Mesenchymal stem cell (in vitro differentiated cells and primary cell): Measurements from ENCODE around the gene B3GLCT.

Source experiments
- DNase-seq: peaks from one replicate; pipeline ENCODE4 v3.0.0-alpha.2; 2013
- H2AFZ ChIP-seq: one replicate; pipeline ENCODE4 v1.6.1; 2013; ENCODE audit warnings: low read depth, mild to moderate bottlenecking, control low read depth, inconsistent platforms, low read length, moderate library complexity
- H2AK5ac ChIP-seq: 2 replicates; pipeline ENCODE4 v1.6.1; 2013; ENCODE audit warnings: low read length, moderate library complexity, mild to moderate bottlenecking, inconsistent platforms; ENCODE audit not compliant: severe bottlenecking
- H2BK120ac ChIP-seq: one replicate; pipeline ENCODE4 v1.6.1; 2013; ENCODE audit warnings: low read depth, mild to moderate bottlenecking, inconsistent platforms, low read length, moderate library complexity
- H2BK12ac ChIP-seq, 2 experiments: one replicate each; pipeline ENCODE4 v1.6.1; 2013; ENCODE audit warnings: inconsistent platforms in 2 of 2, low read length in 2 of 2, mild to moderate bottlenecking in 2 of 2, moderate library complexity in 2 of 2, control low read depth in 1 of 2
- H2BK15ac ChIP-seq: one replicate; pipeline ENCODE4 v1.6.1; 2013; ENCODE audit warnings: mild to moderate bottlenecking, low read depth, inconsistent platforms; ENCODE audit not compliant: poor library complexity, severe bottlenecking
- H2BK5ac ChIP-seq: 2 replicates; pipeline ENCODE4 v1.6.1; 2013; ENCODE audit warnings: low read depth, mild to moderate bottlenecking, low read length, control low read depth, inconsistent platforms; ENCODE audit not compliant: poor library complexity, severe bottlenecking
- H3K14ac ChIP-seq, 2 experiments: one replicate each; pipeline ENCODE4 v1.6.1; 2013; ENCODE audit warnings: inconsistent platforms in 2 of 2, low read length in 2 of 2, control low read depth in 1 of 2, mild to moderate bottlenecking in 1 of 2, moderate library complexity in 1 of 2
- H3K18ac ChIP-seq, 2 experiments: one replicate each; pipeline ENCODE4 v1.6.1; 2013; ENCODE audit warnings: inconsistent platforms in 2 of 2, low read length in 2 of 2, control low read depth in 1 of 2, low read depth in 1 of 2, mild to moderate bottlenecking in 1 of 2
- H3K23ac ChIP-seq, 2 experiments: one replicate each; pipeline ENCODE4 v1.6.1; 2013; ENCODE audit warnings: inconsistent platforms in 2 of 2, low read length in 2 of 2, mild to moderate bottlenecking in 2 of 2, moderate library complexity in 2 of 2, control low read depth in 1 of 2
- H3K27ac ChIP-seq: 2 replicates; pipeline ENCODE4 v1.5.1; 2013; ENCODE audit warnings: mild to moderate bottlenecking, moderate library complexity, low read length, control low read depth, inconsistent platforms; ENCODE audit not compliant: poor library complexity, severe bottlenecking
- H3K27me3 ChIP-seq, 2 experiments: 2 replicates each; pipeline versions ENCODE4 v1.6.1 to v1.7.0; 2013; ENCODE audit warnings: low read length in 2 of 2, mild to moderate bottlenecking in 2 of 2, moderate library complexity in 2 of 2, control low read depth in 1 of 2, inconsistent platforms in 1 of 2; ENCODE audit not compliant: control insufficient read depth in 1 of 2, insufficient read depth in 1 of 2
- H3K36me3 ChIP-seq, 2 experiments: 2 replicates each; pipeline versions ENCODE4 v1.6.1 to v1.7.0; 2013; ENCODE audit warnings: low read length in 2 of 2, control low read depth in 1 of 2, inconsistent platforms in 1 of 2, low read depth in 1 of 2, mild to moderate bottlenecking in 1 of 2; ENCODE audit not compliant: insufficient read depth in 2 of 2, control insufficient read depth in 1 of 2
- H3K4ac ChIP-seq, 2 experiments: one replicate each; pipeline ENCODE4 v1.6.1; 2013; ENCODE audit warnings: inconsistent platforms in 2 of 2, low read length in 2 of 2, mild to moderate bottlenecking in 2 of 2, moderate library complexity in 2 of 2, control low read depth in 1 of 2, low read depth in 1 of 2
- H3K4me1 ChIP-seq: 2 replicates; pipeline ENCODE4 v1.6.1; 2013; ENCODE audit warnings: low read depth, low read length, control low read depth; ENCODE audit not compliant: control insufficient read depth, insufficient read depth
- H3K4me2 ChIP-seq: 2 replicates; pipeline ENCODE4 v1.6.1; 2013; ENCODE audit warnings: low read length, mild to moderate bottlenecking, inconsistent platforms; ENCODE audit not compliant: poor library complexity, severe bottlenecking
- H3K4me3 ChIP-seq, 2 experiments: 2 replicates each; pipeline versions ENCODE4 v1.5.1 to v1.7.0; 2013; ENCODE audit warnings: low read length in 2 of 2, mild to moderate bottlenecking in 2 of 2, control low read depth in 1 of 2, low read depth in 1 of 2; ENCODE audit not compliant: insufficient read depth in 1 of 2
- H3K79me1 ChIP-seq: replicated peaks from 2 replicates; pipeline ENCODE4 v1.6.1; 2013; ENCODE audit warnings: mild to moderate bottlenecking, control low read depth, low read length, inconsistent platforms; ENCODE audit not compliant: poor library complexity, severe bottlenecking
- H3K9ac ChIP-seq: 2 replicates; pipeline ENCODE4 v1.7.0; 2013; ENCODE audit warnings: mild to moderate bottlenecking, low read length, moderate library complexity
- H3K9me3 ChIP-seq: 2 replicates; pipeline ENCODE4 v1.7.0; 2013; ENCODE audit warnings: mild to moderate bottlenecking, low read length; ENCODE audit not compliant: control insufficient read depth
- H4K8ac ChIP-seq: one replicate; pipeline ENCODE4 v1.6.1; 2013; ENCODE audit warnings: inconsistent platforms, mild to moderate bottlenecking, low read length, moderate library complexity
- H4K91ac ChIP-seq: one replicate; pipeline ENCODE4 v1.6.1; 2013; ENCODE audit warnings: mild to moderate bottlenecking, low read length, inconsistent platforms
- WGBS: methylation state at CpG from one replicate; pipeline ENCODE4 v1.1.7; 2013; ENCODE audit warnings: mixed read lengths; 5-methylcytosine and 5-hydroxymethylcytosine counted together

Gene B3GLCT

GRCh38 chr13:31264151-31264550 lies 64.4 kb downstream of the B3GLCT start:
- no peak overlapping the region for H3K23ac ChIP-seq
- DNase-seq = no peak
- no peak overlapping the region for H4K8ac ChIP-seq
- no peak overlapping the region for H3K18ac ChIP-seq
- H2BK12ac ChIP-seq = no peak overlapping the region
- H3K36me3 ChIP-seq = peaks cover 0 to 13% of the 10 kb centered on the region in 2 experiments
- no peak overlapping the region for H3K4me3 ChIP-seq
- no peak overlapping the region for H3K4me2 ChIP-seq
- no peak overlapping the region for H3K4ac ChIP-seq
- H3K9me3 ChIP-seq = peaks cover 5% of the 10 kb centered on the region
- H3K79me1 ChIP-seq = no peaks in the 10 kb centered on the region
- H2AFZ ChIP-seq = no peak overlapping the region
- no peak overlapping the region for H3K9ac ChIP-seq
- H3K27me3 ChIP-seq = no peaks in the 10 kb centered on the region
- no peak overlapping the region for H2AK5ac ChIP-seq
- WGBS = 95% methylated on average over 4 of the region's 4 CpGs
- no peak overlapping the region for H2BK5ac ChIP-seq
- H3K27ac ChIP-seq = no peak overlapping the region
- H4K91ac ChIP-seq = no peak overlapping the region
- H3K4me1 ChIP-seq = peaks cover 1% of the 10 kb centered on the region
- no peak overlapping the region for H2BK120ac ChIP-seq
- no peak overlapping the region for H3K14ac ChIP-seq
- no peak overlapping the region for H2BK15ac ChIP-seq

DNA sequence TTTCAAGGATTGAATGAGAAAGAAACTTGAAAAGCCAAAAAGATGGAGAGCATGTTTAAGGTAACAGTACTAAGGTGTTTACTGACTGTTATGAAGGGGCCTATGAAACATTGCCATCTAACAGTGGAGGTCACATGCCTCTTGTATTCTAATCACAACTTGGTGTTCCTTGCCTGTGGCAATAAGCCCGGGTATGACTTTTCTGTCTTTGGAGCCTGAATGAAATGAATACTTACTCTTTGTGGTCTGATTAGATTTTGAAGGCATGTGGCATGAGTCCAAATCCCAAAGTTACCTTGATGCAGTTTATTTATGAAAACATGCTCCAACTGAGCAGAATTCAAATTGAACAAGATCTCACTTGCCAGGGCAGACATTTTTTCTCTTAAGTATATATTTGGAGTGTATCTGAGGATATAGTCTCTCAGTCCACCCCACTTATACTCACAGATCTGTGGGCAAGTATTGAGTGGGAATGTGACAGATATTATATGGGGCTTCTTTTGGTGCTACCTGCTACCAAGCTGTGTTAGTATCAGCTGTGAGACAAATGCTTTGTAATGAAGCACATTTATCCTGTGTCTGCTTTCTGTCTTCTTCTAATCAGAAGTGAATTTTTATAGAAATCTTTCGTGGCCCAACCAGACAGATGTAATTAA lies 67.5 kb downstream of the B3GLCT start:
- H3K23ac ChIP-seq = no peak overlapping the region
- H3K9me3 ChIP-seq = no peaks in the 10 kb centered on the region
- H3K36me3 ChIP-seq = peaks cover 3 to 25% of the 10 kb centered on the region in 2 experiments
- H3K27me3 ChIP-seq = no peaks in the 10 kb centered on the region
- no peak overlapping the region for H3K4me3 ChIP-seq
- no peak overlapping the region for H2AK5ac ChIP-seq
- H2BK5ac ChIP-seq = no peak overlapping the region
- DNase-seq = no peak
- H3K14ac ChIP-seq = no peak overlapping the region
- no peak overlapping the region for H3K4me2 ChIP-seq
- no peak overlapping the region for H2AFZ ChIP-seq
- no peak overlapping the region for H4K91ac ChIP-seq
- no peak overlapping the region for H2BK120ac ChIP-seq
- H3K18ac ChIP-seq = no peak overlapping the region
- H2BK12ac ChIP-seq = no peak overlapping the region
- no peak overlapping the region for H2BK15ac ChIP-seq
- no peak overlapping the region for H3K27ac ChIP-seq
- no peak overlapping the region for H3K4ac ChIP-seq
- WGBS = 100% methylated on average over 1 of the region's 2 CpGs
- no peak overlapping the region for H3K9ac ChIP-seq
- peaks cover 1% of the 10 kb centered on the region for H3K4me1 ChIP-seq
- no peaks in the 10 kb centered on the region for H3K79me1 ChIP-seq
- H4K8ac ChIP-seq = no peak overlapping the region

DNA sequence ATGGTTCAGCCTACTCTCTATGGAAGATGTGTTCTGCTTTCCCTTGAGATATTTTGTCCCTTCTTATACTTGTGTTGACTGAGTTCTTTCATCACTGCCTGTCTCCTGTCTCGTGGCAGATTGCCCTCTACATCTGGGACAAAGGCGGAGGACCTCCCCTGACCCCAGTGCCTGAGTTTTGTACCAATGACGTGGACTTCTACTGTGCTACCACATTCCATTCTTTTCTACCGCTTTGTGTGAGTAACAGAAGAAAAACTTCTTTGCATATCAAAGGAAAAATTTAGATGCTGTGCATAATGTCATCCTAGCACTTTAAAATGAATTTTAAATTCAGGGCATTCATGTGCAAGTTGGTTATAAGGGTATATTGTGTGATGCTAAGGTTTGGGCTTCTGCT lies 74.6 kb downstream of the B3GLCT start:
- H2BK5ac ChIP-seq = no peak overlapping the region
- H2BK120ac ChIP-seq = no peak overlapping the region
- WGBS = 86% methylated on average over 2 of the region's 4 CpGs

GRCh38 chr13:31276421-31276820 lies 76.6 kb downstream of the B3GLCT start:
- Histone ChIP-seq H3K27me3 (no peaks in the 10 kb centered on the region), H3K4me1 (no peaks in the 10 kb centered on the region), H2AK5ac (no peak overlapping the region), H3K9me3 (peaks cover 6% of the 10 kb centered on the region), H2BK5ac (no peak overlapping the region), H3K4ac (no peak overlapping the region), H3K4me3 (no peak overlapping the region), H3K79me1 (no peaks in the 10 kb centered on the region), H4K91ac (no peak overlapping the region), H2AFZ (no peak overlapping the region), H3K14ac (no peak overlapping the region), H3K9ac (no peak overlapping the region), H2BK120ac (no peak overlapping the region), H3K18ac (no peak overlapping the region), H3K36me3 (peaks cover 4 to 21% of the 10 kb centered on the region in 2 experiments), H3K27ac (no peak overlapping the region), H2BK12ac (no peak overlapping the region), H3K23ac (no peak overlapping the region), H3K4me2 (no peak overlapping the region), H2BK15ac (no peak overlapping the region), H4K8ac (no peak overlapping the region)
- WGBS = 100% methylated on average over 1 of the region's 5 CpGs
- DNase-seq = no peak

More for the DNA sequence above, 74.6 kb downstream of the B3GLCT start:
- H3K79me1 ChIP-seq = no peaks in the 10 kb centered on the region
- peaks cover 6% of the 10 kb centered on the region for H3K9me3 ChIP-seq
- no peak overlapping the region for H2AFZ ChIP-seq
- H3K18ac ChIP-seq = no peak overlapping the region
- H3K4me3 ChIP-seq = no peak overlapping the region
- DNase-seq = no peak
- H3K36me3 ChIP-seq = peaks cover 7 to 33% of the 10 kb centered on the region in 2 experiments
- H3K23ac ChIP-seq = no peak overlapping the region
- no peak overlapping the region for H2BK15ac ChIP-seq
- no peak overlapping the region for H3K4me2 ChIP-seq
- no peak overlapping the region for H3K9ac ChIP-seq
- no peaks in the 10 kb centered on the region for H3K27me3 ChIP-seq
- no peak overlapping the region for H3K14ac ChIP-seq
- no peaks in the 10 kb centered on the region for H3K4me1 ChIP-seq
- no peak overlapping the region for H3K4ac ChIP-seq
- no peak overlapping the region for H2AK5ac ChIP-seq
- no peak overlapping the region for H4K91ac ChIP-seq
- no peak overlapping the region for H3K27ac ChIP-seq
- H4K8ac ChIP-seq = no peak overlapping the region
- no peak overlapping the region for H2BK12ac ChIP-seq
